ENCODE measurements around the gene RFX1. TPM values are rescaled to one million over a fixed set of nuclear protein-coding genes. Genes with fewer than 3 reads are reported as not detected.

RFX1 gene
- total RNA-seq, 1 donor from 2014 or later, result 4.7 TPM

DNA sequence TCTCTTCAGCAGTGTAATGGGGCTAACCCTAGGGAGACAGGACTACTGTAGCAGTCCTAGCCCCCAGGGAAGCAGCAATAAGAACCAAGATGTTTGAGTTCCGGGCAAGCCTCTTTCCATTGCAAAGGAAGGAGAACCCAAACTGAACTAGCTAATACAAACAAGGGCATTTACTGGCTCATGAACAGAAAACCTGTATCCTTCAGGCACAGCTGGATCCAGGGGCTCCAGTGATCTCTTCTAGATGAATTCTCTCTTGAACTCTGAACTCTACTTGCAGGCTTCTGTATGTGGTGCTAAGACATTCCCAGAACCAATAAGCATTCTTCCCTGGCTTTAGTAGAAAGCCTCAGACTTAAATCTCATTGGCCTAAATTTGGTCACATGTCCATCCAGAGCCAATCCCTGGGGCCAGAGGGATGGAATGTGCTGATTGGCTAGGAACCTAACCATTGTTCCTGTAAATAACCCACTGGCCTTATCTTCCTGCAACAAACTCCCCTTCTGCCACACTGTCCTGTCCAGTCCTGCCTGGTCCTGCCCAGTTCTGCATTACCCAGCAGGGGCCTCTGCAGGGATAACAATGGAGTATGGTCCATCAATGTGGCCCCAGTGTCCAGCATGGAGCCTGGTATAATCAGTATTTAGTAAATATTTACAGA lies 64.0 kb downstream of the RFX1 start:
- H3K4me1 ChIP-seq (ENCODE audit: control insufficient read depth in 3 of 3, insufficient read depth in 3 of 3, low read length in 3 of 3), result peaks cover 0 to 2% (median 0%) of the 10 kb centered on the region in 3 donors

DNA sequence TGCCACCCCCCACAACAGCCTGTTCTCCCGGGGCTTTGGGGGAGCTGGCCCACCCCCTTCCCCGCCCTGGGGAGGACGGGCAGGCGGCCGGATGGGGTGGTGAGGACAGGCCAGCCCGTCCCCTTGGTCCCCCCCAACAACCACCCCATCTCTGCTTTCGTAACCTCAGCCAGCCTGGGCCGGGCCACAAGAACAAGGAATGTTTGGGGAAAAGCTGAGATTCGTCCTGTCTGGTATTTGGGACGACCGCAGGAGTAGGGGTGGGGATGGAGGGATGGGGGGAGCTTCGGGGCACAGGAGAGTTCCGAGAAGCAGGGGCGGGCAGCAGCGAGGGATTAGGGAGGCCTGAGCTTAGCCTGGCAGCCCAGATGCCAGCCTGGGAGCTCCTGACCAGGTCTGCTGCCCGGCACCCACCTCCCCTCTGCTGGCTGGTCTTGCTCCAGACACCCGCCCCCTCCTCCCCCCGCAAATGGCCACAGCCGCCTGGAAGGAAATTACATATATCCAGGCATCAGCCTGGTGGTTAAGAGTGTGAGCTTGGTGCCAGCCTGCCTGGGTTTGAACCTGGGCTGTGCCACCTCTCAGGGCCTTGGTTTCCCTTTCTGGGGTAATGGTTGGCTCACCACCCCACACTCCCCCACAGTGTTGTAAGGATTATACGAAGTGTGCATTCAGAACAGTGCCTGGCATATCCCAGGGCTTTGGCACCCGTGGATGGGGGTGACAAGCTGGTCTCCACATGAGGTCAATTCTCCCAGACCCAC lies 67.6 kb downstream of the RFX1 start, which contains the start of gene PODNL1:
PODNL1 (minus strand) TSS at position 117 of the 764 bp plus-strand sequence. CDS start 236 bp downstream, outside the sequence.
- Histone ChIP-seq H3K36me3 (ENCODE audit: control insufficient read depth in 3 of 3, insufficient read depth in 3 of 3, low read length in 3 of 3) (no peaks in the 10 kb centered on the region), H3K9me3 (ENCODE audit: control insufficient read depth in 3 of 3, low read length in 3 of 3) (no peaks in the 10 kb centered on the region), H3K4me1 (ENCODE audit: control insufficient read depth in 3 of 3, insufficient read depth in 3 of 3, low read length in 3 of 3) (peaks cover 0 to 2% (median 0%) of the 10 kb centered on the region in 3 donors), H3K27me3 (ENCODE audit: control insufficient read depth in 3 of 3, insufficient read depth in 3 of 3, low read length in 3 of 3) (peaks cover 4 to 28% (median 24%) of the 10 kb centered on the region in 3 donors), H3K27ac (ENCODE audit: low read depth, low read length) (no peak within 1 kb of the TSS), H3K4me3 (ENCODE audit: low read length in 3 of 3) (no peak within 1 kb of the TSS), H3K9ac (ENCODE audit: low read depth in 1 of 3, low read length in 3 of 3) (no peak within 1 kb of the TSS)

More for the DNA sequence above, 64.0 kb downstream of the RFX1 start:
- Histone ChIP-seq H3K27me3 (ENCODE audit: control insufficient read depth in 3 of 3, insufficient read depth in 3 of 3, low read length in 3 of 3) (peaks cover 4 to 7% (median 7%) of the 10 kb centered on the region in 3 donors), H3K9ac (ENCODE audit: low read depth in 1 of 3, low read length in 3 of 3) (no peak overlapping the region), H3K4me3 (ENCODE audit: low read length in 3 of 3) (no peak overlapping the region), H3K36me3 (ENCODE audit: control insufficient read depth in 3 of 3, insufficient read depth in 3 of 3, low read length in 3 of 3) (no peaks in the 10 kb centered on the region), H3K27ac (ENCODE audit: low read depth, low read length) (no peak overlapping the region), H3K9me3 (ENCODE audit: control insufficient read depth in 3 of 3, low read length in 3 of 3) (no peaks in the 10 kb centered on the region)

DNA sequence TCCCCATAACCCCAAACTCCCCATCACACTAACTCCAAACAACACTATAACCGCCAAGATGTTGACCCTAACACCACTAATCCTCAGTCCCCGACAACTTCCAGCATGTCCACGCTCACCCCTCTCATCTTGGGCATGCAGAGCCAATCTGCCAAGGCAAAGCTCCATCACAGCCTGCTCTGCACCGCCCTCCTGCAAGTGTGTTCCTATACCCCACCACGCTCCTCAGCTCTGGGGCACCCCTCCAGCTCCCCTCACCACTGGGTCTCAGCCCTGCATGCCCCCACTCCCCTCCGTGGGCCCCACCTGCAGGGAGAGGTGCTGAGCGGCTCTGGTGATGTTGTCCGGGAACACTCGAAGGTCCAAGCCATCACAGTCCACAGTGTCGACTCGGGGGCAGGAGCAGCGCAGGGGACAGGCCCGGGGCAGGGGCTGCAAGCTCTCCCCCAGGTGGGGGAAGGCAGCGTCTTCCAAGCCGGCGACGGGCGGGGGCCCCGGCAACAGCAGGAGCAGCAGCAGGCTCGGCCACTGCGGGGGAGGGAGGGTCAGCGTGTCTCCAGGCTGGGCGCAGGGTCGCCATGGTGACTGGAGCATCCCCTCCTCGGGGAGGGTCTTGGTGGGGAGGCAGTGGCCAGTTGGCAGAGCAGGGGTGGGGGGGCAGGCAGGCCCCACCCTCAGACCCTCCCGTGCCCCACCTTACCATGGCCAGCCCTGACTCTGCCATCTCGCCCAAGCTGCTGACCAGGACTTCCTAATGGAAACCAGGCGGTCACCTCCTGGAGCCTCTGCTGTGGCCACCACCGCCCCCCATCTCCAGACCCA lies 68.4 kb downstream of the RFX1 start:
- Histone ChIP-seq H3K27ac (ENCODE audit: low read depth, low read length) (no peak overlapping the region), H3K9me3 (ENCODE audit: control insufficient read depth in 3 of 3, low read length in 3 of 3) (no peaks in the 10 kb centered on the region), H3K27me3 (ENCODE audit: control insufficient read depth in 3 of 3, insufficient read depth in 3 of 3, low read length in 3 of 3) (peaks cover 4 to 28% (median 24%) of the 10 kb centered on the region in 3 donors), H3K36me3 (ENCODE audit: control insufficient read depth in 3 of 3, insufficient read depth in 3 of 3, low read length in 3 of 3) (no peaks in the 10 kb centered on the region), H3K9ac (ENCODE audit: low read depth in 1 of 3, low read length in 3 of 3) (no peak overlapping the region), H3K4me1 (ENCODE audit: control insufficient read depth in 3 of 3, insufficient read depth in 3 of 3, low read length in 3 of 3) (peaks cover 0 to 2% (median 0%) of the 10 kb centered on the region in 3 donors), H3K4me3 (ENCODE audit: low read length in 3 of 3) (no peak overlapping the region)

DNA sequence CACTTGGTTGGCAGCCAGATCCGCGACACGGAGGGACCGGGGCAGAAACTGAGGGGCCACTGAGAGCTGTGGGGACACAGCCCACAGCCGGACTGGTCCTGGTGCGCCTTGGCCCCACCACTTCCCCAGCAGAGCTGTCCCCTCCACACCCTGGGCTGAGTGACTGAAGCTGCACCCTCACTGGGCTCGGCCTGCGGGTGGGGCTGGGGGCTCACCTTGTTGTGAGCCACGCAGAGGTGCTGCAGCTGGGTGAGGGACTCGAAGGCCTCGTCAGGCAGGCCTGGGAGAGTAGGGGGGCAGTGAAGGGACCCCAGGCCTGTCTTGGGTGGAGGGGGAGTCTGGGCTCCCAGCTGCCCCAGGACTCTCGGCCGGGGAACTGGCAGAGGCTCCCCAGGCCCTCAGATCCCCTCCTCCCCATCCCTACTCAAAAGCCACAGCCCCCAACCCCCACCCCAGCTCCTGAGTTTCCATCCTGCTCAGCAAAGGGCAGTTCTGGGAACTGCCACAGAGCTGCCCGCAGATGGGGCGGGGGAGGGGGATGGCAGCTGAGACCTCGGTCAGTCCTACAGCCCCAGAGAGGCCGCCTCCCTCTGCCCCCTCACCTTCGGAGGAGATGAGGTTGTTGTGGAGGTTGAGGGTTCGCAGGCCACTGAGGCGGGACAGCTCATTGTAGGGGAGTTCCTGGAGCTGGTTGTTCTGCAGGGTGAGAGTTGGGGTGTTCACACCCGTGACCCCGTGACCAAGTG lies 70.2 kb downstream of the RFX1 start:
- Histone ChIP-seq H3K9me3 (ENCODE audit: control insufficient read depth in 3 of 3, low read length in 3 of 3) (no peaks in the 10 kb centered on the region), H3K36me3 (ENCODE audit: control insufficient read depth in 3 of 3, insufficient read depth in 3 of 3, low read length in 3 of 3) (no peaks in the 10 kb centered on the region), H3K4me3 (ENCODE audit: low read length in 3 of 3) (no peak overlapping the region), H3K9ac (ENCODE audit: low read depth in 1 of 3, low read length in 3 of 3) (no peak overlapping the region), H3K27ac (ENCODE audit: low read depth, low read length) (no peak overlapping the region), H3K27me3 (ENCODE audit: control insufficient read depth in 3 of 3, insufficient read depth in 3 of 3, low read length in 3 of 3) (peaks cover 4 to 28% (median 24%) of the 10 kb centered on the region in 3 donors), H3K4me1 (ENCODE audit: control insufficient read depth in 3 of 3, insufficient read depth in 3 of 3, low read length in 3 of 3) (peaks cover 0 to 2% (median 0%) of the 10 kb centered on the region in 3 donors)

DNA sequence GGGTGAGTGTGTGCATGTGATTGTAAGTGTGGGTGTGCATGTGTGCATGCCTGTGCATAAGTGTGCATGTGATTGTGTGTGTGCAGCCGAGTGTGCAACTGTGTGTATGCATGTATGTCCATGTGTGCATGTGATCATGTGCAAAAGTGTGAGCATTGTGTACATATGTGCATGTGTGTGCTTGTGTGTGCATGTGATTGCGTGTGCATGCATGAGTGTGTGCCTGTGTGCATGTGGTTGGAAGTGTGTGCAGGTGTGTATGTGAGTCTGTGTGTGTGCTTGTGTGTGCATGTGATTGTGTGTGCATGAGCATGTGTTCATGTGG lies 71.4 kb downstream of the RFX1 start:
- H3K4me3 ChIP-seq (ENCODE audit: low read length in 3 of 3), result no peak overlapping the region
- H3K4me1 ChIP-seq (ENCODE audit: control insufficient read depth in 3 of 3, insufficient read depth in 3 of 3, low read length in 3 of 3), result peaks cover 0 to 2% (median 0%) of the 10 kb centered on the region in 3 donors
- H3K9me3 ChIP-seq (ENCODE audit: control insufficient read depth in 3 of 3, low read length in 3 of 3), result no peaks in the 10 kb centered on the region
- H3K27ac ChIP-seq (ENCODE audit: low read depth, low read length), result no peak overlapping the region
- peaks cover 0 to 2% (median 0%) of the 10 kb centered on the region in 3 donors for H3K36me3 ChIP-seq (ENCODE audit: control insufficient read depth in 3 of 3, insufficient read depth in 3 of 3, low read length in 3 of 3)
- peak overlapping the region in 1 of 3 donors; percentile 25 for H3K9ac ChIP-seq (ENCODE audit: low read depth in 1 of 3, low read length in 3 of 3)
- H3K27me3 ChIP-seq (ENCODE audit: control insufficient read depth in 3 of 3, insufficient read depth in 3 of 3, low read length in 3 of 3), result peaks cover 4 to 28% (median 24%) of the 10 kb centered on the region in 3 donors

DNA sequence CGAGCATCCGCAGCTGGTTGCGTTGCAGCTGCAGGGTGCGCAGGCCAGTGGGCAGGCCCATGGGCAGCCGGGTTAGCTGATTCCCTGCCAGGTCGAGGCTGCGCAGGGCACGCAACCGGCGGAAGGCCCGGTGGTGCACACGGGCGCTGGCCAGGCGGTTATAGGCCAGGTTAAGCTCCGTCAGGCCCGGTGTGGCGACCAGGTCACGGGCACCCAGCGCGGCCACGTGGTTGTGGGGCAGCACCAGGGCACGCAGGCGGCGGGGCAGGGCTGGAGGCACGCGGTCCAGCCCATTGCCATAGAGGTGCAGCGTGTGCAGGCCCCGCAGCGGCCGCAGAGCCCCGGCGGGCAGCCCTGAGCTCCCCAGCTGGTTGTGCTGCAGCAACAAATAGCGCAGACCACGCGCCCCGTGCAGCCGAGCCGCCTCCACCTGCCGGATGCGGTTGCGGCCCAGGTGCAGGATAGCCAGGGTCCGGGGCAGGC lies 73.2 kb downstream of the RFX1 start:
- Histone ChIP-seq H3K36me3 (ENCODE audit: control insufficient read depth in 3 of 3, insufficient read depth in 3 of 3, low read length in 3 of 3) (peaks cover 3 to 8% (median 5%) of the 10 kb centered on the region in 3 donors), H3K27me3 (ENCODE audit: control insufficient read depth in 3 of 3, insufficient read depth in 3 of 3, low read length in 3 of 3) (peaks cover 4 to 28% (median 24%) of the 10 kb centered on the region in 3 donors)

DNA sequence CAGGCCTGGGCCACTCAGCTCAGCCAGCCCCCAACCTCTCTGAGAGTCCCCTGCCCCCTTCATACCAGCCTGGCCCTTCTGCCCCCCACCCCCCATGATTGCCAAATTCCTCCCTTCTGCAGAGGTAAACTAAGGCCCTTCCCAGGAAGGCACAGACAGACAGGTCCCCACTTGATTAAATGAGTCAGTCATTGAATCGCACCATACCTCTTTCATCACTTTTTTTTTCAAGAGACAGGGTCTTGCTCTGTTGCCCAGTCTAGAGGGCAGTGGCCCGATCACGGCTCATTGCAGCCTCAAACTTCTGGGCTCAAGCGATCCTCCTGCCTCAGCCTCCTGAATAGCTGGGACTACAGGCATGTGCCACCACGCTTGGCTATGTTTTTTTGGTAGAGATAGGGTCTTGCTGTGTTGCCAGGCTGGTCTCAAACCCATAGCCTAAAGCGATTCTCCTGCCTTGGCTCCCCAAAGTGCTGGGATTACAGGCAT lies 73.9 kb downstream of the RFX1 start:
- no peaks in the 10 kb centered on the region for H3K9me3 ChIP-seq (ENCODE audit: control insufficient read depth in 3 of 3, low read length in 3 of 3)
- H3K4me1 ChIP-seq (ENCODE audit: control insufficient read depth in 3 of 3, insufficient read depth in 3 of 3, low read length in 3 of 3), result peaks cover 0 to under 1% (median 0%) of the 10 kb centered on the region in 3 donors
- no peak overlapping the region for H3K27ac ChIP-seq (ENCODE audit: low read depth, low read length)
- peaks cover 5 to 9% (median 8%) of the 10 kb centered on the region in 3 donors for H3K36me3 ChIP-seq (ENCODE audit: control insufficient read depth in 3 of 3, insufficient read depth in 3 of 3, low read length in 3 of 3)
- no peak overlapping the region for H3K4me3 ChIP-seq (ENCODE audit: low read length in 3 of 3)
- H3K9ac ChIP-seq (ENCODE audit: low read depth in 1 of 3, low read length in 3 of 3), result no peak overlapping the region
- peaks cover under 1 to 21% (median 17%) of the 10 kb centered on the region in 3 donors for H3K27me3 ChIP-seq (ENCODE audit: control insufficient read depth in 3 of 3, insufficient read depth in 3 of 3, low read length in 3 of 3)

More for the DNA sequence above, 73.2 kb downstream of the RFX1 start:
- H3K4me3 ChIP-seq (ENCODE audit: low read length in 3 of 3), result no peak overlapping the region
- no peak overlapping the region for H3K9ac ChIP-seq (ENCODE audit: low read depth in 1 of 3, low read length in 3 of 3)
- no peaks in the 10 kb centered on the region for H3K9me3 ChIP-seq (ENCODE audit: control insufficient read depth in 3 of 3, low read length in 3 of 3)
- H3K4me1 ChIP-seq (ENCODE audit: control insufficient read depth in 3 of 3, insufficient read depth in 3 of 3, low read length in 3 of 3), result peaks cover 0 to 2% (median 0%) of the 10 kb centered on the region in 3 donors
- H3K27ac ChIP-seq (ENCODE audit: low read depth, low read length), result no peak overlapping the region

DNA sequence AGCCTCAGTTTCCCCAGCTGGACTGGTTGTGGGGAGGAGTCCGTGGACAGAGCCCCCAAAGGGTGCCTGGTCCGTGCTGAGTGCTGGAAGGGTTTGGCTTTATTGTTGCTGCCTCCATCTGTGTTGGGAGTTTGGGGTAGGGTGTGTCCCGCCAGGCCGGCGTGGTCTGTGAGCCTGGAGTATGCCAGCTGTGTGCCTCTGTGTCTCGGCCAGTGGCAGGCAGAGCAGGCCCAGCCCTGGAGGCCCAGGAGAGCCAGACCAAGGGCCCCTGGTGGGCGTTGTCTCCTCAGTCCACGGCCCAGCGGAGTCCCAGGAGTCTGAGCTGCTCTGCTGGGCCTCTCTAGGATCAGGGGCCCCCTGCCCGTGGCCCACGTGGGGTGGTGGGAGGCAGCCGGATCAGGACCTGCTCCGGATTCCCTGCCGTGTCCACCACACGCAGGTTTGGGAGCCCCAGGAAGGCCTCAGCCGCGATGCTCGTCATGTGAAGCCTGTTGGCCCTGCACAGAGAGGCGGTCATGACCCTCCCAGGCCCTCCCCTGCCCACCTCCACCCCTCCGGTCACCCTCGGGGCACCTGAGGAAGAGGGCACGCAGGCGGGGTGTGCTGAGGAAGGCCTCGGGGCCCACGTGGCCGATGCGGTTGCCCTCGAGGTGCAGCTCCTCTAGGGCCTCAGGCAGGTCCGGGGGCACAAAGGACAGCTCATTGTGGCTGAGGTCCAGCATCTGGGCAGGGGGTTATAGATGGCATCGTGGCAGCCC lies 74.5 kb downstream of the RFX1 start:
- H3K4me3 ChIP-seq (ENCODE audit: low read length in 3 of 3), result no peak overlapping the region
- H3K9me3 ChIP-seq (ENCODE audit: control insufficient read depth in 3 of 3, low read length in 3 of 3), result no peaks in the 10 kb centered on the region
- H3K27ac ChIP-seq (ENCODE audit: low read depth, low read length), result no peak overlapping the region

More for the DNA sequence above, 74.5 kb downstream of the RFX1 start:
- H3K27me3 ChIP-seq (ENCODE audit: control insufficient read depth in 3 of 3, insufficient read depth in 3 of 3, low read length in 3 of 3), result peaks cover 0 to 21% (median 17%) of the 10 kb centered on the region in 3 donors
- H3K36me3 ChIP-seq (ENCODE audit: control insufficient read depth in 3 of 3, insufficient read depth in 3 of 3, low read length in 3 of 3), result peaks cover 11 to 16% (median 14%) of the 10 kb centered on the region in 3 donors
- peaks cover 0 to 6% (median 0%) of the 10 kb centered on the region in 3 donors for H3K4me1 ChIP-seq (ENCODE audit: control insufficient read depth in 3 of 3, insufficient read depth in 3 of 3, low read length in 3 of 3)
- H3K9ac ChIP-seq (ENCODE audit: low read depth in 1 of 3, low read length in 3 of 3), result no peak overlapping the region

Data from skeletal muscle tissue (tissue), 4 donors.